OCI-LY7 (cell line): ENCODE data around the gene MTARC2. TPM values are rescaled to one million over a fixed set of nuclear protein-coding genes. Genes with fewer than 3 reads are reported as not detected.

Experiments
- BruUV-seq: library from RNA; stranded (reverse); fragments of 400-500 nt; replicated peaks from 2 replicates; lab custom pipeline; 2021; lab: Mats Ljungman, UMichigan
- CTCF ChIA-PET: fragments of 300-600 bp; sonication (Branson Sonifier 250); formaldehyde crosslinking; loops from one replicate; lab custom pipeline; 2022; ENCODE audit warnings: antibody characterized with exemption; ENCODE audit not compliant: unreplicated experiment; lab: Charles Lee
- POLR2A ChIA-PET: fragments of 300-600 bp; sonication (Branson Sonifier 250); formaldehyde crosslinking; loops from one replicate; lab custom pipeline; 2022; ENCODE audit warnings: antibody characterized with exemption; lab: Charles Lee
- DNase-seq: peaks from one replicate; pipeline ENCODE4 v3.0.0-alpha.2; 2015; ENCODE audit warnings: low spot score
- H2AFZ ChIP-seq: fragments of 200-600 bp; sonication (generic), shearing (Covaris generic); 2 replicates; pipeline ENCODE4 v1.6.1; 2014; ENCODE audit warnings: mild to moderate bottlenecking, antibody characterized with exemption, low read length, moderate library complexity
- H3K27ac ChIP-seq: fragments of 200-600 bp; sonication (generic); 2 replicates; pipeline ENCODE4 v1.5.1; 2014; ENCODE audit warnings: mixed run types, low read depth, mild to moderate bottlenecking, moderate library complexity, low read length, inconsistent platforms; ENCODE audit not compliant: poor library complexity, severe bottlenecking
- H3K36me3 ChIP-seq: fragments of 200-600 bp; sonication (generic); 2 replicates; pipeline ENCODE4 v1.6.1; 2014; ENCODE audit warnings: mild to moderate bottlenecking, antibody characterized with exemption, low read length, moderate library complexity, mixed read lengths; ENCODE audit not compliant: insufficient read depth
- H3K4me1 ChIP-seq: fragments of 200-600 bp; sonication (generic); 2 replicates; pipeline ENCODE4 v1.5.1; 2014; ENCODE audit warnings: mild to moderate bottlenecking, low read length; ENCODE audit not compliant: insufficient read depth, poor library complexity, severe bottlenecking
- H3K4me2 ChIP-seq: fragments of 200-600 bp; sonication (generic); 2 replicates; pipeline ENCODE4 v1.6.1; 2014; ENCODE audit warnings: mild to moderate bottlenecking, low read length
- H3K4me3 ChIP-seq: fragments of 200-600 bp; sonication (generic); 2 replicates; pipeline ENCODE4 v1.5.1; 2014; ENCODE audit warnings: mild to moderate bottlenecking, low read depth, low read length; ENCODE audit not compliant: poor library complexity, severe bottlenecking
- H3K79me2 ChIP-seq: fragments of 200-600 bp; sonication (generic); 2 replicates; pipeline ENCODE4 v1.6.1; 2016; ENCODE audit warnings: low read depth, mild to moderate bottlenecking, low read length, moderate library complexity, mixed read lengths; ENCODE audit not compliant: insufficient read depth
- H3K9me2 ChIP-seq: fragments of 200-600 bp; sonication (generic); 2 replicates; pipeline ENCODE4 v1.6.1; 2016; ENCODE audit warnings: mild to moderate bottlenecking, low read length, mixed read lengths; ENCODE audit not compliant: insufficient read depth
- H3K9me3 ChIP-seq: fragments of 200-600 bp; sonication (generic); 2 replicates; pipeline ENCODE4 v1.6.1; 2014; ENCODE audit warnings: mild to moderate bottlenecking, mixed run types, low read length, mixed read lengths
- H4K20me1 ChIP-seq: fragments of 200-600 bp; sonication (generic); 2 replicates; pipeline ENCODE4 v1.6.1; 2014; ENCODE audit warnings: mild to moderate bottlenecking, antibody characterized with exemption, low read length, moderate library complexity, mixed read lengths; ENCODE audit not compliant: insufficient read depth
- EZH2phosphoT487 ChIP-seq: fragments of 200-600 bp; sonication (generic); IDR thresholded peaks from 2 replicates; pipeline ENCODE4 v1.6.1; 2018; ENCODE audit warnings: low read depth, borderline replicate concordance, mild to moderate bottlenecking, mixed run types, antibody characterized with exemption, low read length, moderate library complexity, mixed read lengths
- intact Hi-C: fragments of 100-400 bp; cut with micrococcal nuclease; formaldehyde crosslinking; loops from one replicate; pipeline ENCODE4 v1.10.0; 2022; ENCODE audit not compliant: unreplicated experiment
- total RNA-seq, 2 experiments: library from RNA; depleted of rRNA in 1 of 2; stranded (reverse); fragments of >200 nt in 1 of 2; shearing (Covaris generic) in 1 of 2; gene quantifications; 2 replicates each; pipeline ENCODE4 v1.2.3, GENCODE V29; 2014 to 2022
- TF ChIP-seq, protein P1 (sequence below): fragments of 200-600 bp; sonication (generic); conservative IDR thresholded peaks from 2 replicates; pipeline ENCODE4 v1.5.1; 2014; ENCODE audit warnings: mild to moderate bottlenecking, antibody characterized with exemption, low read length, moderate library complexity, mixed read lengths

MTARC2 gene
- total RNA-seq, 2 experiments from 2014 or later: not detected

DNA sequence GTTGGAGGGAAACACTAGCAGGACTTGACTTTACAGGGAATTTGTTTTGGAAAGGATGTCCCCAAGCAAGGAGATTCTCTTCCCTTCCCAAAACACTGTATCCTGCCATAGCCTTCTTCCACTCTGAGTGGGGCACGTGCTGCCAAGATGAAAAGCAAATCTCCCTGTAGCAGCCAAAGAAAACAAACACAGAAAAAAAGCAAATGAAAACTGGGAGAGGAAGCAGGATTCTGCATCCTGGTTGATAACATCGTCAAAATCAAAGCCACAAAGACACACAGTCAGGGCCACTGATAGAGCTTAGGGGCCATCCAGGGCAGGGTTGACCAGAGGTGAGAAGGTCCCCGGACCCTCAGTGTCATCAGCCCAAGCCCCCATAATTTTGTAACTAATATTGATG, 16.0 kb upstream of the MTARC2 start:
- H3K4me2 ChIP-seq: no peak overlapping the region
- H3K4me1 ChIP-seq: peaks cover 7% of the 10 kb centered on the region
- ChIA-PET POLR2A (no interaction called here), CTCF (no interaction called here)
- H3K79me2 ChIP-seq: no peaks in the 10 kb centered on the region
- DNase-seq: no peak
- peak overlapping the region; percentile 88; the same call in 1 of the 2 replicates for H2AFZ ChIP-seq
- H3K36me3 ChIP-seq: no peaks in the 10 kb centered on the region
- BruUV-seq: no TSS peak
- intact Hi-C loops: no loop called here
- H3K9me2 ChIP-seq: no peaks in the 10 kb centered on the region
- H4K20me1 ChIP-seq: no peaks in the 10 kb centered on the region
- no peak overlapping the region for H3K4me3 ChIP-seq
- no peak overlapping the region for H3K27ac ChIP-seq
- TF ChIP-seq, protein P1, sequence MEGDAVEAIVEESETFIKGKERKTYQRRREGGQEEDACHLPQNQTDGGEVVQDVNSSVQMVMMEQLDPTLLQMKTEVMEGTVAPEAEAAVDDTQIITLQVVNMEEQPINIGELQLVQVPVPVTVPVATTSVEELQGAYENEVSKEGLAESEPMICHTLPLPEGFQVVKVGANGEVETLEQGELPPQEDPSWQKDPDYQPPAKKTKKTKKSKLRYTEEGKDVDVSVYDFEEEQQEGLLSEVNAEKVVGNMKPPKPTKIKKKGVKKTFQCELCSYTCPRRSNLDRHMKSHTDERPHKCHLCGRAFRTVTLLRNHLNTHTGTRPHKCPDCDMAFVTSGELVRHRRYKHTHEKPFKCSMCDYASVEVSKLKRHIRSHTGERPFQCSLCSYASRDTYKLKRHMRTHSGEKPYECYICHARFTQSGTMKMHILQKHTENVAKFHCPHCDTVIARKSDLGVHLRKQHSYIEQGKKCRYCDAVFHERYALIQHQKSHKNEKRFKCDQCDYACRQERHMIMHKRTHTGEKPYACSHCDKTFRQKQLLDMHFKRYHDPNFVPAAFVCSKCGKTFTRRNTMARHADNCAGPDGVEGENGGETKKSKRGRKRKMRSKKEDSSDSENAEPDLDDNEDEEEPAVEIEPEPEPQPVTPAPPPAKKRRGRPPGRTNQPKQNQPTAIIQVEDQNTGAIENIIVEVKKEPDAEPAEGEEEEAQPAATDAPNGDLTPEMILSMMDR: no peak
- no peak for TF ChIP-seq EZH2phosphoT487
- no peaks in the 10 kb centered on the region for H3K9me3 ChIP-seq

GRCh38 chr1:220732621-220733020, 15.5 kb upstream of the MTARC2 start:
- Histone ChIP-seq H2AFZ (peak overlapping the region; percentile 88), H3K4me2 (no peak overlapping the region)
- BruUV-seq: no TSS peak

GRCh38 chr1:220733086-220733601, 15.0 kb upstream of the MTARC2 start:
- Histone ChIP-seq H3K9me2 (no peaks in the 10 kb centered on the region), H4K20me1 (no peaks in the 10 kb centered on the region), H3K27ac (no peak overlapping the region), H3K4me1 (peaks cover 7% of the 10 kb centered on the region), H3K79me2 (no peaks in the 10 kb centered on the region), H2AFZ (peak overlapping the region; percentile 88), H3K9me3 (no peaks in the 10 kb centered on the region), H3K36me3 (no peaks in the 10 kb centered on the region), H3K4me2 (no peak overlapping the region), H3K4me3 (no peak overlapping the region)
- DNase-seq: peak; percentile 67
- ChIA-PET POLR2A (interaction anchor here (0.6 to 0.9 kb wide), 2 partner anchors 10 to 539 kb away, joined by 3 read pairs; no protein-coding TSS in a partner anchor), CTCF (interaction anchor here (0.7 kb wide), 1 partner anchor 68 kb away, joined by 3 read pairs; no protein-coding TSS in a partner anchor)
- intact Hi-C loops: no loop called here
- no peak for TF ChIP-seq EZH2phosphoT487
- TF ChIP-seq, protein P1: peak; percentile 88
- no TSS peak for BruUV-seq

More at GRCh38 chr1:220732621-220733020, 15.5 kb upstream of the MTARC2 start:
- Histone ChIP-seq H4K20me1 (no peaks in the 10 kb centered on the region), H3K27ac (no peak overlapping the region), H3K79me2 (no peaks in the 10 kb centered on the region), H3K36me3 (no peaks in the 10 kb centered on the region), H3K4me1 (peaks cover 7% of the 10 kb centered on the region), H3K9me3 (no peaks in the 10 kb centered on the region), H3K4me3 (no peak overlapping the region), H3K9me2 (no peaks in the 10 kb centered on the region)
- CTCF ChIA-PET: no interaction called here
- POLR2A ChIA-PET: no interaction called here
- no peak for DNase-seq
- intact Hi-C loops: no loop called here
- no peak for TF ChIP-seq EZH2phosphoT487
- TF ChIP-seq, protein P1: no peak
